Measurements from ENCODE around the gene MAST3.

Gene MAST3

GRCh38 chr19:18070181-18070580 is 27.4 kb upstream of the MAST3 start:
- TF ChIP-seq CTCF (IDR thresholded peaks at IDR 0.05): no peak

- no peak for TF ChIP-seq CTCF (IDR thresholded peaks at IDR 0.05)
Measured at GRCh38 chr19:18072335-18072734, 25.2 kb upstream of the MAST3 start.

DNA sequence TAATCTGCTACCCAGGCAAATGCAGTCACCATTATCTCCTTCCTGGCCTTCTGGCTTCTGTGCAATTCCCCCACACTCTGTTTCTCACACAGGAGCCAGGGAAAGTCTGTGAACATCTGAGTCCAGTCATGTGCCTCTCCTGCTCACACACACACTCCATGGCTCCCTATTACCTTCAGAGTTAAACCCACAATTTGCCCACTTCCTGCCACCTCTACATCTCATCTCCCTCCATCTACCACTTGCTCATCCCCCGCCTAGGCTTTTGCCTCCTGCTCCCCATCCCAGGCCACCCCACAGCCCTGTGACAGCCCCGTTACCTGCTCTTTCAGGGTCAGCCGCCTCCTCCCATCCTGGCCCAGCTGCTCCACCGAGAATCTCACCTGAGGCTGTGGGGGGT is 24.4 kb upstream of the MAST3 start:
- no peak for TF ChIP-seq CTCF (IDR thresholded peaks at IDR 0.05)

DNA sequence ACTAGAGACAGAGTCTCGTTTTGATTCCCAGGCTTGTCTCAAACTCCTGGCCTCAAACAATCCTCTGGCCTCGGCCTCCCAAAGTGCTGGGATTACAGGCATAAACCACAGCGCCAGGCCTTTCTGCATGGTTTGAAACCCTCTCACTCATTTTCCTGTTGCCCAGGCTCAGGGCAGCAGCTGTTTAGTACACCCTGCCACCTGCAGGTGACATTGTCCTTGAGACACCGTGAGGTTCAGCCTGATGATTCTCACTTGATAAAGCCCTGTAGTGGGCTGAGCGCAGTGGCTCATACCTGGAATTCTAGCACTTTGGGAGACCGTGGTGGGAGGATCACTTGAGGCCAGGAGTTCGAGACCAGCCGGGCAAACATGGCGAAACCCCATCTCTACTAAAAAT is 23.4 kb upstream of the MAST3 start:
- no peak for TF ChIP-seq CTCF (IDR thresholded peaks at IDR 0.05)

GRCh38 chr19:18083929-18084684 is 13.5 kb upstream of the MAST3 start:
- TF ChIP-seq CTCF (IDR thresholded peaks at IDR 0.05): no peak

DNA sequence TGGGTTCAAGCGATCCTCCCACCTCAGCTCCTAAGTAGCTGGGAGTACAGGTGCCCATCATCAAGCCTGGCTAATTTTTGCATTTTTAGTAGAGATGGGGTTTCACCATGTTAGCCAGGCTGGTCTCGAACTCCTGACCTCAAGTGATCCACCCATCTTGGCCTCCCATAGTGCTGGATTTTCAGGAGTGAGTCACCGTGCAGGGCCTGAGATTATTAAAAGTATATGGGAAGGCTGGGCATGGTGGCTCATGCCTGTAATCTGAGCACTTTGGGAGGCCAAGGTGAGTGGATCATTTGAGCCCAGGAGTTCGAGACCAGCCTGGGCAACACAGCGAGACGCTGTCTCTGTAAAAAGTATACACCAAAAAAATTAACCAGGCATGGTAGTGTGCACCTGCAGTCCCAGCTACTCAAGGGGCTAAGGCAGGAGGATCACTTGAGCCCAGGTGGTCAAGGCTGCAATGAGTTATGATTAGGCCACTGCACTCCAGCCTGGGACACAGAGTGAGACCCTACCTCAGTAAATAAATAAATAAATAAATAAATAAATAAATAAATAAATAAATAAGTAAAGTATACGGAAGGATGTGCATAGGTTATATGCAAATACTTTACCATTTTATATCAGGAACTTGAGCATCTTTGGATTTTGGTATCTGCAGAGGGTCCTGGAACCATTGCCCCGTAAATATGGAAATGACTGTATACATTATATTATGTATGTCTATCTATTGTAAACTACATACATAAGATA is 11.7 kb upstream of the MAST3 start:
- no peak for TF ChIP-seq CTCF (IDR thresholded peaks at IDR 0.05)

DNA sequence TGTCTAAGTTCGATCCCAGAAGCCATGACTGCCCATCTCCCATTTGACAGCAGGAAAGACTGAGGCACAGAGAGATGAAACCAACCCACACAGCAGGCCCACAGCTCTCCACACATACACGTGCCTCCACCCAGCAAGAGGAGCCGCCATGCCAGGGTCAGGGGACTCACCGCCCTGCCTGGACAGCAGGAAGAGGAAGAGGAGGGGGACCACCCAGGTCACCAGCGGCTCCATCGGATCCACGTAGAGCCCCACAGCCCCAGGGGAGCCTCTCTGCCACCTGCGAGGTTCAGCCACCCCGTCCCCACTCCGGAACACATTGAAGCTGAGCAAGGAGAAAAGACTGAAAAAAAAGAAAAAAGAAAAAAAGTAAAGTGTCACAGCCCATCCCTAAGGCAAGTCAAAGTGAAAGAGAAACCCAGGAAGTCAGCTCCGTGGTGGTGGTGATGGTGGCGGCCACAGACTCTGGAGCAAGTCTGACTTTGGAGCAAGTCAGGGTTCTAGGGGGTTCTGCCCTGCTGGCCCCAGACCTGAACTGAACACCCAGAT is 10.9 kb upstream of the MAST3 start, which contains the start of gene IL12RB1:
TSS of gene IL12RB1 (minus strand) at position 345 of the 549 bp plus-strand sequence. CDS start at position 234, 111 bp downstream.
- TF ChIP-seq CTCF (IDR thresholded peaks at IDR 0.05): no peak

Measured in LNCAP (cell line).